ACC112 (cell line): Measurements from ENCODE around the gene RNF222.

Experiments used
- H2AFZ ChIP-seq: fragments of 200-600 bp; sonication (generic); one replicate; pipeline ENCODE4 v1.6.0; 2017; ENCODE audit warnings: antibody characterized with exemption, low read length; ENCODE audit not compliant: unreplicated experiment
- H3K27ac ChIP-seq: fragments of 200-600 bp; sonication (generic); 2 replicates; pipeline ENCODE4 v1.5.1; 2014; ENCODE audit warnings: low read depth, mild to moderate bottlenecking, antibody characterized with exemption, low read length, moderate library complexity
- H3K27me3 ChIP-seq: fragments of 200-600 bp; sonication (generic); 2 replicates; pipeline ENCODE4 v1.6.1; 2014; ENCODE audit warnings: mild to moderate bottlenecking, antibody characterized with exemption, low read length, moderate library complexity, mixed read lengths; ENCODE audit not compliant: insufficient read depth
- H3K36me3 ChIP-seq: fragments of 200-600 bp; sonication (generic); 2 replicates; pipeline ENCODE4 v1.6.1; 2016; ENCODE audit warnings: mild to moderate bottlenecking, antibody characterized with exemption, low read length, moderate library complexity, mixed read lengths; ENCODE audit not compliant: insufficient read depth
- H3K4me1 ChIP-seq: fragments of 200-600 bp; sonication (generic); one replicate; pipeline ENCODE4 v1.6.1; 2016; ENCODE audit warnings: low read length, mixed read lengths; ENCODE audit not compliant: insufficient read depth, unreplicated experiment, control insufficient read depth
- H3K4me3 ChIP-seq: fragments of 200-600 bp; sonication (generic); 2 replicates; pipeline ENCODE4 v1.5.1; 2014; ENCODE audit warnings: mild to moderate bottlenecking, low read depth, low read length
- H3K79me2 ChIP-seq: fragments of 200-600 bp; sonication (generic); one replicate; pipeline ENCODE4 v1.6.0; 2016; ENCODE audit warnings: low read length; ENCODE audit not compliant: control insufficient read depth, unreplicated experiment, insufficient read depth

Gene RNF222, protein sequence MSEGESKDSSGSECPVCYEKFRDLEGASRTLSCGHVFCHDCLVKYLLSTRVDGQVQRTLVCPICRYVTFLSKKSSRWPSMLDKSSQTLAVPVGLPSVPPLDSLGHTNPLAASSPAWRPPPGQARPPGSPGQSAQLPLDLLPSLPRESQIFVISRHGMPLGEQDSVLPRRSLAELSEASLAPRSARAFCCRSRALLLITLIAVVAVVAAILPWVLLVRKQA

DNA sequence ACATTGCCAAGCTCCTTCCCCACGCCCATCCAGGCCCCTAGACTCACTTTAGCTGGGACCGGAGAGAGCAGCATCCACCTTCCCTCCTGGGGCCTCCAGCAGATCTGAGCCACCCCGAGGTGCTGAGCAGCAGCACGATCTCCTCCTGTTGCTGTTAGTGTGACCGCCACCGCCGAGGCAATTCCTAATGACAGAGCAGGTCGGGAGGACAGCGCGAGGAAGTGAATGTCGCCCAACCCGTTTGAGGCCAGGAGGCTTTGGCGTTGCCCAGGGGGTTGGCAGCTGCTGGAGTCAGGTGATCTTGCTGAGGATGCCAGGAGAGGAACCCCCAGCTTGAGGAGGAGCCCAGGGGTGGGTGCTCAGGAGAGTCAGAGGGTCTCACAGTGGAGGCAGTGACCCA is at the start of gene RNF222:
Gene RNF222, minus strand, starts transcription at position 192 of the 400 bp plus-strand sequence. CDS start 4,366 bp downstream, outside the sequence.
- no peaks in the 10 kb centered on the region for H3K79me2 ChIP-seq

DNA sequence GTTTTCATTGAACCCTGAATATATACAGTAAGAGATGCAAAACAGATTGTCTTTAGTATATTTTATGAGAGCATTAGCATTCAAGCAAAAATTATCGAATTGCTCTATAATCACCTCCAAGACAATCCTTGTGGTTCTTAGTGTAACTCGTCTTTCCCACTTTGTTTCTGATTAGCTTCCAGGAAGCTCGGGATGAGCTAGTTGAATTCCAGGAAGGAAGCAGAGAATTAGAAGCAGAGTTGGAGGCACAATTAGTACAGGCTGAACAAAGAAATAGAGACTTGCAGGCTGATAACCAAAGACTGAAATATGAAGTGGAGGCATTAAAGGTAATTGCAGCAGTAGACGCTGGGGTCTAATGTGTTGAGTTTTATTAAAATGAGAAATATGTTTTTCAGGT is 47.9 kb upstream of the RNF222 start:
- Histone ChIP-seq H3K36me3 (peaks cover 46% of the 10 kb centered on the region), H3K4me3 (no peak overlapping the region), H3K27ac (no peak overlapping the region), H3K4me1 (peaks cover 14% of the 10 kb centered on the region), H3K27me3 (no peaks in the 10 kb centered on the region), H2AFZ (no peak overlapping the region), H3K79me2 (peaks cover 53% of the 10 kb centered on the region)

More for the DNA sequence above, at the start of gene RNF222:
- no peak within 1 kb of the TSS for H3K27ac ChIP-seq
- no peak within 1 kb of the TSS for H2AFZ ChIP-seq
- peaks cover 60% of the 10 kb centered on the region for H3K27me3 ChIP-seq
- no peaks in the 10 kb centered on the region for H3K36me3 ChIP-seq
- H3K4me3 ChIP-seq: no peak within 1 kb of the TSS
- H3K4me1 ChIP-seq: peaks cover 5% of the 10 kb centered on the region

DNA sequence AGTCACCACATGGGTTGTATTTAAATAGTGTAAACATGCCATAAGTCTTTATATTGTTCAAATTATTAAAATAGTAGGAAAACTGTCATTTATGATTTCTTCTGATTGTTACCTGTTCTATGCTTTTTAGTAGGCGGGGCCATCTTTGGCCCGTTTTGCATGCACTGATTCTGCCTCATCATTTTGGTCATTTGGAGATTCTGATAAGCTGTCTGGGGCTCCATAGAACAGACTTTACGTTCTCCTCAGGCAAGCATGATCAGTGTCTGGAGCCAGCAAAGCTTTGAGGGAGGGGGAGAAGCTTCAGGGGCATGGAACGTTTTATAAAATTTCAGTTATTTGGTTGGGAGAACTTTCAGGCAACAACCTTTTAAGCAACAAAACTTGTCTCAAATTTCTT is 46.9 kb upstream of the RNF222 start:
- peaks cover 64% of the 10 kb centered on the region for H3K79me2 ChIP-seq
- H3K4me1 ChIP-seq: peaks cover 14% of the 10 kb centered on the region
- H2AFZ ChIP-seq: no peak overlapping the region
- H3K4me3 ChIP-seq: no peak overlapping the region
- H3K27me3 ChIP-seq: no peaks in the 10 kb centered on the region
- peaks cover 45% of the 10 kb centered on the region for H3K36me3 ChIP-seq
- H3K27ac ChIP-seq: no peak overlapping the region

DNA sequence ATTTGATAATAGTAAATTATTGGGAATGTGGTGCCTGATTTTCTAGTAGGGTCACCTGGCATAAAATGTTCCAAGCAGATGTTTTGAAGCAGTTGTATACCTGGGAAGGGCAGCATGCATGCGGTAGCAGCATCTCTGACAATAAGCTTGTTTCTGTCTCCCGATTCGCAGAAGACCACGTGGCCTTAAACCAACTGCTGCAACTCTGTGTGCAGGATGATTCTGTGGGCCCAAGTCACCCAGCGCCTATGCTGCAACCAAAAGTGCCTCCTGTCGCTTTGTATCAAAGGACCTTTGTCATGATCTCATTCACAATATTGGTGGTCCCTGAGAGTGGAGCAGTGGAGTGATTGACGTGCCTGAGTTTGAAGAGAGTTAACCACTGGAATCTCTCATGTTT is 46.1 kb upstream of the RNF222 start:
- H3K36me3 ChIP-seq: peaks cover 42% of the 10 kb centered on the region
- H3K27ac ChIP-seq: no peak overlapping the region
- peaks cover 71% of the 10 kb centered on the region for H3K79me2 ChIP-seq
- H3K27me3 ChIP-seq: no peaks in the 10 kb centered on the region
- H2AFZ ChIP-seq: no peak overlapping the region
- H3K4me3 ChIP-seq: no peak overlapping the region
- H3K4me1 ChIP-seq: peaks cover 14% of the 10 kb centered on the region

DNA sequence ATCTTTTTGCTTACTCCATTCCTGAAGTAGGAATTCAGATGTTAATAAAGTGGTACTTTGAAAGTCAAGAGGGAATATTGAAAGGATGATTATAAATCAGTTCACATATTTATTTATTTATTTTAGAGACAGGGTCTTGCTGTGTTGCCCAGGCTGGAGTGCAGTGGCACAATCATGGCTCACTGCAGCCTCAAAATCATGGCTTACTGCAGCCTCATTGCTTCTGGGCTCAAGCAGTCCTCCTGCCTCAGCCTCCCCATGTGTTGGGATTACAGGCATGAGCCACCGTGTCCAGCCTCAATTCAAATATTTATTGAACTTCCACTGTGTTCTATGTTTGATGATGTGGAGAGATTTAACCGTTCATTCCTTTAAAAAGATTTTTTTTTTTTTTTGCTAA is 44.7 kb upstream of the RNF222 start:
- Histone ChIP-seq H3K4me1 (peaks cover 19% of the 10 kb centered on the region), H2AFZ (no peak overlapping the region), H3K79me2 (peaks cover 85% of the 10 kb centered on the region), H3K36me3 (peaks cover 33% of the 10 kb centered on the region), H3K4me3 (no peak overlapping the region), H3K27me3 (no peaks in the 10 kb centered on the region), H3K27ac (no peak overlapping the region)

DNA sequence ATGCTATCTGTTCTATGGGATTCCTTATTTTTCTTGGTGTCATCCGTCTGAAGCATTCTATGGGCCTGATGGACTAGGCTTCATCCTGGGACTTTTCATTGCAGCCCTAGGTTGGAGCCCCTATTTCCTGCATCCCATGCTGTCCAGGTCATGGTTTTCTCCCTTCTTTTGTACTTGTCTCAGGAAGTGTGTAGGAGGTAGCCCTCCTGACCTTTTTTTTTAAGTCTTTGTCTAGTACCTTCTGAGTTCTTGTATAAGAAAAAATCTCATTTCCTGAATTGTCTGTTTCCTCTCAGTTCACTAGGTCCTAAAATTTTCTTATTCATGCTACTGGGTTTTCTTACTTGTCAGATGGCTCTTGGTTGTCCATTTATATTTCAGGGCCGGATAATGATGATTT is 44.1 kb upstream of the RNF222 start:
- Histone ChIP-seq H3K36me3 (peaks cover 30% of the 10 kb centered on the region), H3K4me1 (peaks cover 21% of the 10 kb centered on the region), H3K4me3 (no peak overlapping the region)

DNA sequence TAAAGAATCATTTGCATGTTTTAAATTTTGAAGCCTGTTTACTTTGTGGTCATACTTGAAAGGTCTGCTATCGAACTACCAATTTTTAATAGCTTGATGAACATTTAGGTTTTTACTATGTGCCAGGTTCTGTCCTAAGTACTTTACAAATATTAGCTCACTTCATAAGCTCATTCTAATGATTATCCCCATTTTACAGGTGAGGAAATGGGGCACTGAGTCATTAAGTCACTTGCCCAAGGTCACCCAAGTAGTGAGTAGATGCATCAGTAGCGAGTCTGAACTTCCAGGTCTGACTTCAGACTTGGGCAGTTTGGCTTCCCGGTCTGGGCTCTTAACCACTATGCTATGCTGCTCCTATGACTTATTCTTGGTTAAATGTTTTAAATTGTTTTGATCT is 42.1 kb upstream of the RNF222 start:
- Histone ChIP-seq H3K79me2 (peaks cover 85% of the 10 kb centered on the region), H3K36me3 (peaks cover 15% of the 10 kb centered on the region), H3K27ac (no peak overlapping the region), H3K4me1 (peaks cover 25% of the 10 kb centered on the region), H3K27me3 (no peaks in the 10 kb centered on the region), H3K4me3 (no peak overlapping the region), H2AFZ (no peak overlapping the region)

More for the DNA sequence above, 44.1 kb upstream of the RNF222 start:
- Histone ChIP-seq H2AFZ (no peak overlapping the region), H3K27ac (no peak overlapping the region), H3K27me3 (no peaks in the 10 kb centered on the region), H3K79me2 (peaks cover 91% of the 10 kb centered on the region)

DNA sequence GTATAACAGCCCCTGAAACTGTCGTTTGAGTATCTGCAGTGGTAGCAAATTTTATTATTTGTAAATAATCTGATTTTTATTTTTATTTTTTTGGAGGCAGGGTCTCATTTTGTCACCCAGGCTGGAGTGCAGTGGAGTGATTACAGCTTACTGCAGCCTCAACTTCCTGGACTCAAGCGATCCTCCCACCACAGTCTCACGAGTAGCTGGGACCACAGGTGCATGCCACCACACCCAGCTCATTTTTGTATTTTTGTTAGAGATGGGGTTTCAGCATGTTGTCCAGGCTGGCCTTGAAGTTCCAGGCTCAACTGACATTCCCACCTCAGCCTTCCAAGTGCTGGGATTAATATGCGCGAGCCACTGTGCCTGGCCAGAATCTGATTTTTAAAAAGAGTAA is 40.8 kb upstream of the RNF222 start:
- Histone ChIP-seq H3K4me1 (peaks cover 25% of the 10 kb centered on the region), H3K4me3 (no peak overlapping the region), H2AFZ (no peak overlapping the region), H3K79me2 (peaks cover 72% of the 10 kb centered on the region), H3K36me3 (peaks cover 7% of the 10 kb centered on the region), H3K27ac (no peak overlapping the region), H3K27me3 (no peaks in the 10 kb centered on the region)

DNA sequence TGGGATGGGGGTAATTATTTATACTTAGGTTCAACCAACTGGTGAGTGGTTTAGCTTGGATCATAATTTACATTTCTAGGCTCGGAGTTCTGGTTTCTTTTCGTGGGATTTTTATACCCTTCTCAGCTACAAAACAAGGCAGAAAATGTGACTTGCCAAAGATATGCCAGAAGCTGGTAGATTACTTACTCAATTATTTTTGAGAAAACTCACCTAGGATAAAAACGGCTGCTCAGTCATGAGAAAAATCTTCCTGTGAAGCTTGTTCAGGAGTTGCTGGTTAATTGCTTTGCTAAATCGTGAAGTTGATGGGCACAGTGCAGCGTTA is 39.2 kb upstream of the RNF222 start:
- peak overlapping the region; percentile 95 for H3K27ac ChIP-seq
- no peak overlapping the region for H2AFZ ChIP-seq
- peak overlapping the region; percentile 97 for H3K4me3 ChIP-seq
- H3K79me2 ChIP-seq: peaks cover 58% of the 10 kb centered on the region
- peaks cover 24% of the 10 kb centered on the region for H3K4me1 ChIP-seq
- H3K36me3 ChIP-seq: peaks cover 7% of the 10 kb centered on the region
- no peaks in the 10 kb centered on the region for H3K27me3 ChIP-seq

DNA sequence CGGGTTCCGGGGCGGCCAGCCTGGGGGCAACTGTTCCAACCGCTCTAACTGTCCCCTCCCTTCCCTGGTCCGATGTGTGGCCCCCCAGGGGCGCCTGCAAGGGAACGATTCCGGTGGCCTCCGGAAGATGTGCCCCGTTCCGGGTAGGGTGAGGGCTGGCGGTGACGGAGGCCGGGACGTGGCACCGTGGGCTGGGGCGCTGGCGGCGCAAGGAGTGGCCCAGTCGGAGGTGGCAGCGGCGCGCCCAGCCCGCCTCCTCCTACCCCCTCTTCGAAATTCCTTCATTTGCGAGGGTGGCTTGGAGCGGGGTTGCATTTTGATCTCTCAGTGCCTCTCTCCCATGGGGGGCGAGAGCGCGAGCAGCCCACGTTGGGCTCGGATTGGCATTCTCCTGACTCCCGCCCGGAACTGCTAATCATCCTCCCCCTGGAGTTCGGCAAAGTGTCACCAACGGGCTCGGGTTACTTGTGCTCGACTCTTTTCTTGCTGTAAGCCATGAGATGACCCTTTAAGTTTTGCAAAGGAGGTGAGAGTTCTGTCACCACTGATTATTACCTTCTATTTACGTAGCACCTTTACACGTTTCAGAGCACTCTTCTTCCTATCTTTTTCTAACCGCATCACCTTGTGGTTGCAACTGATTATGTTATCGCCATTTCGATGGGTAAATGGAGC is 38.7 kb upstream of the RNF222 start:
- H3K79me2 ChIP-seq: peaks cover 53% of the 10 kb centered on the region
- H3K4me3 ChIP-seq: peak overlapping the region; percentile 97
- peak overlapping the region; percentile 67 for H2AFZ ChIP-seq
- peaks cover 7% of the 10 kb centered on the region for H3K36me3 ChIP-seq
- H3K27ac ChIP-seq: peak overlapping the region; percentile 95
- H3K4me1 ChIP-seq: peaks cover 24% of the 10 kb centered on the region
- H3K27me3 ChIP-seq: no peaks in the 10 kb centered on the region
